Endothelial cell (in vitro differentiated cells): ENCODE data around the gene GRWD1. TPM values are rescaled to one million over a fixed set of nuclear protein-coding genes. Genes with fewer than 3 reads are reported as not detected.
A peak's percentile ranks its signal among the peaks of the same experiment; 100 is the strongest.
"Not testable (repeated sequence)": the region's sequence is repeated elsewhere in the genome, so short reads cannot be mapped to it uniquely, and the experiment has no call there.

Source experiments
- DNase-seq: peaks from one replicate; pipeline ENCODE4 v3.0.0; 2021; ENCODE audit warnings: low spot score
- H3K27ac Mint-ChIP-seq: one replicate; pipeline ENCODE4 v1.8.0; 2021; ENCODE audit warnings: mixed read lengths, inconsistent platforms; ENCODE audit not compliant: unreplicated experiment
- H3K27me3 Mint-ChIP-seq: one replicate; pipeline ENCODE4 v1.8.0; 2021; ENCODE audit warnings: mild to moderate bottlenecking, moderate library complexity, mixed read lengths, inconsistent platforms; ENCODE audit not compliant: unreplicated experiment
- H3K36me3 Mint-ChIP-seq: one replicate; pipeline ENCODE4 v1.8.0; 2021; ENCODE audit warnings: mild to moderate bottlenecking, low read depth, mixed read lengths, inconsistent platforms; ENCODE audit not compliant: unreplicated experiment
- H3K4me1 Mint-ChIP-seq: one replicate; pipeline ENCODE4 v1.8.0; 2021; ENCODE audit warnings: mild to moderate bottlenecking, mixed read lengths, inconsistent platforms; ENCODE audit not compliant: unreplicated experiment
- H3K4me3 Mint-ChIP-seq: one replicate; pipeline ENCODE4 v1.8.0; 2021; ENCODE audit warnings: mild to moderate bottlenecking, mixed read lengths, inconsistent platforms; ENCODE audit not compliant: unreplicated experiment
- H3K9me3 Mint-ChIP-seq: one replicate; pipeline ENCODE4 v1.8.0; 2021; ENCODE audit warnings: mixed read lengths, inconsistent platforms; ENCODE audit not compliant: unreplicated experiment
- CTCF ChIP-seq: fragments of 200-600 bp; sonication (generic); IDR thresholded peaks from one replicate; pipeline ENCODE4 v1.5.0; 2021; ENCODE audit warnings: antibody characterized with exemption; ENCODE audit not compliant: unreplicated experiment
- total RNA-seq: library from RNA; stranded (reverse); fragmentation: NEBNext Ultra II Directional; extraction: Animal tissue kit (Norgen Biotek cat#: 25700); gene quantifications from one replicate; pipeline ENCODE4 v1.2.1, GENCODE V29; 2021; ENCODE audit not compliant: unreplicated experiment

The GRWD1 gene
- total RNA-seq, 1 donor from 2014 or later, result 38.4 TPM

GRCh38 chr19:48481846-48482639, 36.3 kb downstream of the GRWD1 start:
- Mint-ChIP-seq H3K36me3 (peaks cover under 1% of the 10 kb centered on the region), H3K27me3 (peaks cover 22% of the 10 kb centered on the region), H3K4me3 (peak overlapping the region; percentile 47), H3K27ac (peak overlapping the region; percentile 52), H3K9me3 (no peaks in the 10 kb centered on the region), H3K4me1 (peaks cover 16% of the 10 kb centered on the region)
- TF ChIP-seq CTCF, result no peak
- DNase-seq, result no peak

- no peak overlapping the region for H3K27ac Mint-ChIP-seq
- H3K27me3 Mint-ChIP-seq, result peaks cover 27% of the 10 kb centered on the region
- H3K4me3 Mint-ChIP-seq, result no peak overlapping the region
- no peak for TF ChIP-seq CTCF
- H3K4me1 Mint-ChIP-seq, result peaks cover 16% of the 10 kb centered on the region
- no peaks in the 10 kb centered on the region for H3K9me3 Mint-ChIP-seq
- DNase-seq, result no peak
- H3K36me3 Mint-ChIP-seq, result no peaks in the 10 kb centered on the region
Measured at GRCh38 chr19:48483301-48483700, 37.5 kb downstream of the GRWD1 start.

DNA sequence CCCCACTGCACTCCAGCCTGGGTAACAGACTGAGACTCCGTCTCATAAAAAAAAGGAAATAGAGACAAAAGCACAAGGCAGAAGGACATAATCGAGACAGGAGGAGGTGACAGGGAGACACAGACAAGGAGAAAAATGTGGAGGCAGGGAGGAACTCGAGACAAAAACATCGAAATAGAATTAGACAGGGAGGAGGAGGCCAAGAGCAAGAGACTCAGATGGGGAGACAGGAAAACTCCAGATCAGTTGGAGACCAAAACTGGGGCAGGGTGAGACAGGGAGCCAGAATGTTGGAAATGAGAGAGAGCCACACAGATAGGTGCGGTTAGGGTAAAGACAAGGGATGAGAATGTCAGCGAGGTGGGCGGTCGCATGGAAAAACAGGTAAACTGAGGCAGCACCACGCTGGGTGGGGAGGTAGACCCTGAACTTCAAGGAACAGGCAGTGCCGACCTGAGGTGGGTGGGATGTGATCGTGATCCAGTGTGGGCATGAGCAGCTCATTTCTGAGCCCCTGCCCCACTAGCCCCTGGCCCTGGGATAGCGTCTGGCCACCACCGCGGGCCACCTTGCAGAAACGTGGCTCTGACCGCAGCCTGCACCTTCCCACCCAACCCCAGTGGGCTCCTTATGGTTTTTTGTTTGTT, 38.6 kb downstream of the GRWD1 start:
- no peak for TF ChIP-seq CTCF
- DNase-seq, result no peak
- H3K9me3 Mint-ChIP-seq, result no peaks in the 10 kb centered on the region
- peaks cover 15% of the 10 kb centered on the region for H3K4me1 Mint-ChIP-seq
- H3K36me3 Mint-ChIP-seq, result no peaks in the 10 kb centered on the region
- H3K27me3 Mint-ChIP-seq, result peaks cover 30% of the 10 kb centered on the region
- peak overlapping the region; percentile 28 for H3K27ac Mint-ChIP-seq
- no peak overlapping the region for H3K4me3 Mint-ChIP-seq

- peaks cover 26% of the 10 kb centered on the region for H3K27me3 Mint-ChIP-seq
- no peak for TF ChIP-seq CTCF
- H3K4me1 Mint-ChIP-seq, result peaks cover 10% of the 10 kb centered on the region
- H3K36me3 Mint-ChIP-seq, result no peaks in the 10 kb centered on the region
- H3K9me3 Mint-ChIP-seq, result no peaks in the 10 kb centered on the region
- DNase-seq, result no peak
- no peak overlapping the region for H3K27ac Mint-ChIP-seq
- no peak overlapping the region for H3K4me3 Mint-ChIP-seq
Measured at GRCh38 chr19:48484931-48485612, 39.3 kb downstream of the GRWD1 start.

GRCh38 chr19:48486706-48487105, 40.9 kb downstream of the GRWD1 start:
- peaks cover 13% of the 10 kb centered on the region for H3K4me1 Mint-ChIP-seq
- H3K27me3 Mint-ChIP-seq, result peaks cover 22% of the 10 kb centered on the region
- H3K36me3 Mint-ChIP-seq, DNase-seq, H3K27ac Mint-ChIP-seq, H3K9me3 Mint-ChIP-seq, H3K4me3 Mint-ChIP-seq: not testable (repeated sequence)
